SK-N-DZ (cell line): Measurements from ENCODE around the gene PLA2G4B.
A peak's percentile ranks its signal among the peaks of the same experiment; 100 is the strongest.

Source experiments
- DNase-seq: peaks from one replicate; pipeline ENCODE4 v3.0.0-alpha.2; 2015; ENCODE audit warnings: low spot score

The PLA2G4B gene

GRCh38 chr15:41849204-41849603, 10.6 kb downstream of the PLA2G4B start:
- no peak for DNase-seq

GRCh38 chr15:41849861-41850260, 11.2 kb downstream of the PLA2G4B start:
- no peak for DNase-seq

DNA sequence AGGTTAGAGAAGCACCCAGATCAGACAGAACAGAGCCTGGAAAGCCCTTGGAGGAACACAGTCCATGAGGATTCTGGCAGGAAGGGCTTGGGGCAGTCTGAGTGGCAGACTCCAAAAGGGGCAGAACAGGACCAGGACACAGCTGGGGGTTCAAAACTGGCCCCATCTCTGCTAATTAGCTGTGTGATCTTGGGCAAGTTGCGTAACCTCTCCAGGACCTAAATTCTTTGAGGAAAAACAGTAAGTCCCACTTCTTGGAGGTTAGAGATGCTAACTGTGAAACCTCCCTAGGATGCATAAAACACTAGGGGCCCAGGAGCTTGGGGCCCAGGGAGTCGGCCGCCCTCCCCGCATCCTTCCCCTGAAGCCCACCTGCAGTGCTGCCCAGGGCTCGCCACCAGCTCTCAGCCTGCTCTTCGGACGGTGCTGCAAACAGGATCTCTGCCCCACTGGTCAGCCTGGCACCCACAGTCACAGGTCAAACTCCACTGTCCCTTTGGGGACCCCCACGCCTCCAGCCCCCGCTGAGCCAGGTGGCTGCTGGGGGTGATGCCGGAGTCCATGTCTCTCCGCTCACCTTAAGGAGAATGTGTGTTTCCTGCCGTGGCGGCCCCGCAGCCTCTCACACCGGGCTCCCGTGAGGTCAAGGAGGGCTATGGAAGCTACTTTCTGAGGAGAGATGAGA, 12.0 kb downstream of the PLA2G4B start:
- no peak for DNase-seq

DNA sequence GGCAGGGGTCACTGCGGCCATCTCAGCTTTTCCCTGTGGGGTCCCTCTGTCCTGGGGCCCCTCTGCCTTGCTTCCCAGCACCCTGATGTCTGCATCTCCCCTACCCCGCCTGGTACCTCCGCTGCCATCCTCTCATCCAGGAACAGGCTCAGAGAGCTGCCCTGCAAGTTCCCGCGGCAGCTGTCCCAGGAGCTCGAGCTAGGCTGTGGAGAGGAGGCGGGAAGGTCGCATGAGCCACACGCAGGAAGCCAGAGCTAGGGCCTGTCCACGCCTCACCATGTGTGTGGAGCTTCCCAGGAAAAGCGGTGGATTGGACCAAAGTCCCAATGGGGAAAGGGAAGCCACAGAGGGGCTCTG, 12.5 kb downstream of the PLA2G4B start:
- no peak for DNase-seq

GRCh38 chr15:41851755-41852370, 13.2 kb downstream of the PLA2G4B start:
- no peak for DNase-seq

DNA sequence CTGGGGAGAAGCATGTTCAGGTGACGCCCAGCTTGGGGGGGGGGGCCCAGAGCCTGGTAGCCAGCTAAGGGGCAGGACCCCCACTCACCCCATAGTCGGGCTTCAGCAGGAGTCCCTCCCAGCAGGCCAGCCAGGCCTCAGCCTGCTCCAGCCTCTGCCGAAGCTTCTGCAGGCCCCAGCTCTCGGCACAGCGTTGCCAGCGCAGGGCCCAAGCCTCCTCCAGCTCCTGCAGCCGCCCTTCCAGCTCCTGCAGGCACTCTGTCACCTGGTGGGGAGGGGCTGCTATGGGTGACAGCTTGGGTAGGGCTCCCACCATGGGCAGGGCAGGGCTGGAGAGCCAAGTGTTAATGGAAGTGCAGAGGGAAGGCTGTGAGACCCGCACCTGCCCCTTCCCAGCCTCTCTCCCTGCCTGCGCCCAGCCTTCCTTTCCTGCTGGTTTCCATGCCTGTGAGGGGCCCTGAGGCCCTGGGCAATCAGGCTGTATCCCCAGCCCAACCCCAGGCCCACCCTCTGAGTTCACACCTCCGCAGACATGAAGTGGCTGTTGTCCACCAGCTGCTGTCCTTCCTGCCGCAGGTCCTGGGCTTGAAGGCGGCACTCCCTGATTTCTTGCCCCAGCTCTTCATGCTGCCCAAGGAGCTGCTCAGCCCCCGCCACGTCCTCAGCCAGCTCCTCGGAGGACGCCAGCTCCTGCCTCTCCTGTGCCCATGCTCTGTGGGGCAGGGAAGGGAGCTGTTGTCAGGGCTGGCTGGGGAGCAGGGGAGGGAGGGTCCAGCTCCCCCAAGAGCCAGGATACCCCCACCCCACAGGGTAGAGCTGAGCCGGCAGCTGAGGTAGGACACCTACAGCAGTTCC, 14.3 kb downstream of the PLA2G4B start:
- no peak for DNase-seq

- no peak for DNase-seq
Measured at GRCh38 chr15:41853831-41854230, 15.2 kb downstream of the PLA2G4B start.

GRCh38 chr15:41854443-41854842, 15.8 kb downstream of the PLA2G4B start:
- no peak for DNase-seq

DNA sequence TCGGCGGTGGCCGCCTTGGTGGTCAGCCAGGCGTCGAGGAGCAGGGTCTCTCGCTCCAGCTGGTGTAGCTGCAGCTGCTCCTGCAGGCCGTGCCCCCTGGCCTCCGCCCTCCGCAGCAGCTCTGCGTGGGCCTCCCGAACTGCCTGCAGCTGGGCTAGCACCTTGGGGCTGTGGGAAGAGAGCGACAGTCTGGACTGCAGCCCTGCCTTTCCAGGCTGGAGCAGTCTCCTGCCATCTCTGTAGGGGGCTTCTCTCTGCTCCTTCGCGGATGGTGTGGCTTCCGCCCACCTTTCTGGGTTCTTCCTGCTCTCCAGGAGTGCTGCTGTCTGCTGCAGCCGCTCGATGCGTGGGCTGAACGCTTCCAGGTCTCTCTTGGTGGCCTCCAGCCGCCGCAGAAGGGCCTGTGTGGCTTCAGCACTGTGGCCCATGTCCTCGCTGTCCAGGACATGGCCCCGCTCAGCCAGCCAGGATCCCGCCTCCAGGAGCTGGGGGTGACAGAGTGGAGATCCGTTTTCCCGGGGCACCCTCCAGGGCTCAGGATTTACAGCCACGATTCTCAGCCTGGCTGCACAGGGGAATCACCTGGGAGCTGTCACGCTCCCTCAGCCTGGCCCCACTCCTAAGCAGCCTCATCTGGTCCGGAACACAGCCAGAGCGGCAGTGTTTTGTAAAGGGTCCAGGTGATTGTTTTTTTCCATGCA, 16.8 kb downstream of the PLA2G4B start:
- DNase-seq: peak; percentile 47

DNA sequence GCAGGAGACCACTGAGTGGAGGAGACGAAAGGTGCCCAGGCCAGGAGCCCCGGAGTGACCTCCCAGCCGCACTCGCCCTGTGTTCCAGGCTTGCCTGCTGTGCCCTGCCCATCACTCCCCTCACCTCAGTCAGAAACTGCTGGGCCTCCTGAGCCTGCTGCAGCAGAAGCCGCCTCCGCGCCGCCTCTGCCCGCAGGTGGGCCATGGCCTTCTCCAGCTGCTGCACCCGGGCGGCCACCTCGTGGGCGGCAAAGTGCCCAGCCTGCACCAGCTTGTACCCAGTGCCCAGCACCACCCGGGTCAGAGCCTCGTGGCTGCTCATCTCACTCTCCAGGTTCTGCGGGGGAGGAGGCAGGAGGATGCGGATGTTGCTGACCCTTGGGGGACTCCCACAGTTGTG, 17.6 kb downstream of the PLA2G4B start:
- no peak for DNase-seq

DNA sequence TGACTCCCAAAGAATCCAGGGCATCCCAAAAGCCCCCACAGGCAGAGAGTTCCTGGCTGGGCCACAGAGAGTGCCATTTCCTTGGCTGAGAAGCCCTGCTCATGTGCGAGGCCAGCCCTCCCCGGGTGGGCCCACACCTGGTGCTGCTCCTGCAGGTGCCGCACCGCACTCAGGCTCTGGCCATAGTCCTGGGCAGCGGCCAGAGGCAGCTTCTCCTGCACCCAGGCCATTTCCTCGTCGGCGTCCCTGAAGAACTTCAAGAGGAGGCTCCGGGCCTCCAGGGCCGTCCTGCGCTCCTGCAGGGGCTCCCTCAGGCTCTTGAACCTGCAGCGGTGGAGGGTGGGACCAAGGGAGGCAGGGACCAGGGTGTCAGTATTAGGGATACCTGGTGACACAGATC, 18.1 kb downstream of the PLA2G4B start:
- DNase-seq: no peak

DNA sequence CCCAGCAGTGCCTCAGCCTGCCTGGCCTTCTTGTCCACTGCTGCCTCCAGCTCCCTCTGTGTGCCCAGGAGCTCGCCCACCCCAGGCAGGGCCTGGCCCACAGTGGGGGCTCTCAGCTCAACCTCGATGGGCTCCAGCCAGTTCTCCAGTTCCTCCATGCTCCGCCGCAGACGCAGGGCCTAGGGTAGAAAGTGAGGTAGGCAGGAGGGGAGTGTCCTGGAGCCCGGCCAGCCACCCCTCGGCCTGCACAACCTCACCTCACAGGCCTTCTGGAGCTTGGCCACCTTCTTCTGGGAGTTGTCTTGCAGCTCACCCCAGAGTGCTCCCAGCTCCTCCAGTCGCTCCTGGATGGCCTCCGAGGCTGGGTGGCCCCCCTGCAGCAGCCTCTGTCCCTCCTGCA, 18.7 kb downstream of the PLA2G4B start:
- DNase-seq: no peak

DNA sequence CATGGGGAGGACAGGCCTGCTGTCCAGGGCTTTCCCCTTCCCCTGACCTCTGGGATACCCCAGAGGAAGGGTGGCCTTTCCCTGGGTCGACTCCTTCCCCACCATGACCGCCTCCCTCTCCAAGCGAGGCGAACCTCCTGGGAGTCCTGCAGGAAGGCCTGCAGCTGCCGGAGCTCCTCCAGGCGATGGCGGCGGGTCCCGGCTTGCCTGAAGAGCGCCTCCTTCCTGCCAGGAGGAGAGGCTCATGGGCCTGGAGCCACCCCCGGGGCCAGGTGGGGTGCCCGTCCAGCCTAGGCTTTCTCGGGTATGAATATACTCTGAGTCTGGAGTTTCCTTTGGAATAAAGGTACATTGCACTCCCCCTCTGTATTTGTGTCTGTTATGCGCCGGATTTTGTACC, 20.1 kb downstream of the PLA2G4B start:
- DNase-seq: no peak

DNA sequence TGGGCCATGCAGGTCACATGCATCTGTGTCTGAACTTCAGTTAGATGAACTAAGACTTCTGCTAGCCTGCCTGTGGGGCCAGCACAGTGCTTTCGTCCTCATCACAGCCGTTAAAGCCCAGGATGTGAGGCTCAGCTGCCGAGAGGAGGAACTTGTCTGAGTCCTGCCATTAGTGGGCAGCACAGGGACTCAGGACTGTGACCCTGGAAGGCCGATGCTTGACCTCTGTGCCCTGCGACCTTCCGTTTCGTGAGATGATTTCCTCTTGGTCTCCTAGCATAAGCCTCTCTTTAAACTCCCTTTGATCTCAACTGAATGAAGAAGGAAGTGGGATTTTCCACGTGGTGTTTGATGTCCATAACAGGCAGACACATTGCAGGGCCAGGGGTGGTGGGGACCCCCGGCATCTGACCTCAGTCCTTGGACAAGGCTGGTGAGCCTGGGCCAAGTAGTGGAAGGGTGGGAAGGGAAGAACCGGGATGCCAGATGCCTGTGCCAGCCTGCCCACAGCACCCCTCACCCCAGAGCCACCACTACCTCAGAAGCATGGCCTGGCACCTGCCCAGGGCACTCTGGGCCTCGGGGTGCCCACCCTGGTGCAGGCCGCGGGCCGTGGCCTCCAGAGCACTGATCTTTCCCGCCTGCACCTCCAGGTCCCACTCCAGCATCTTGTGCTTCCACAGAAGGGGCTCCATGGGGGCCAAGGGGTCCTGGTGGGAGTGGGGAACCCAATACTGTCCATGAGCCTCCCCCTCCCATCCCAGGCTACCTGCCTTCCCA, 21.6 kb downstream of the PLA2G4B start:
- DNase-seq: no peak

DNA sequence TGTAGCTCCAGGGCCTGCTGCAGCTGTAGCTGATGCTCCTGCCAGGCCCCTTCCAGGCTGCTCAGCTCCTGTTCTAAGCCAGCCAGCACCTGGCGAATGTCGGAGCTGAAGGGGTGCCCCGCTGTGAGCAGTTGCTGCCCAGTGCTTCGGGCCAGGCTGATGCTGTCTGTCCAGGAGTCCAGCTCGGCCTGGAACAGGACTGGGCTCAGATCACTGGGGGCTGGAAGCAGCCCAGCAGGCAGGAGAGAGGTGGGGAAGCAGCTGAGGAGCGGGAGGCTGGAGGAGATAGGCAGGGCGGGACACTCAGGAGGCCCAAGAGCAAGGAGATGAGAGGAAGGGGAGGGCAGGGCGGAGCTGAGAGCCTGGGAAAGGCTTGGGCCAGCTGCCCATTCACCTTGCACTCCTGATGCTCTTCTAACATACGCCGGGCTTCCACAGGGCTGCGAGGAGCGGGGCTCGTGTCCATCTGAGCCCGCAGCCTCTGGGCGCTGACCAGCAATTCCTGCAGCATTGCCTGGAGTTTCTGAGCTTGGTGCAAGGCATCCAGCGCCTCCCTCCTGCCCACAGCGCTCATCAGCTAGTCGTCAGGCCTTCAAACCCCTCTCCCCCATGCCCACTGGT, 23.2 kb downstream of the PLA2G4B start:
- DNase-seq: no peak

GRCh38 chr15:41862515-41863116, 24.0 kb downstream of the PLA2G4B start:
- DNase-seq: no peak

DNA sequence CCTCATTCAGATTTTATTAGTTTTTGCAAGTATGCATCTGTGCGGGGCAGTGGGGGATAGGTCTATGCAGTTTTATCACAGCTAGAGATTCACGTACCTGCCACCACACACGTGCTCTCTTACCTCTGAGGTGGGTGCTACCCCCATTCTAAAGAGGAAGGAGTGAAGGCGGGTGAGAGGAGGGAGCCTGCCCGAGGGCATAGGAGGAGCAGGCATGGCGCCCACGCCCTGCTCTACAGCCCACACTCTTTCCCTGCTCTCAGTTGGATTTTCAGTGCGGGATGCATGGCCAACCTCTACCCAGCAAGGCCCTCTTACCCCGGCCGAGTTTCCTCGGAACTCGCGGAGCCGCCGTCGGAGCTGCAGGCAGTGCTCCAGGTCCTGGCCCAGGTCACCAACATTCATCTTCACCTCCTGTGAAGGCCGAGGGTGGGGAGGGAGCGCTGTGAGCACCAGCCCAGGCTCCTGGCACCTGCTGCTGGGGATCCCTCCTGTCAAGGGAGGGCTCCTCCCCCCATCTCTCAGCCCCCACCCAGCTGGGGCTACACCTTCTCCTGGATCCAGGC, 26.9 kb downstream of the PLA2G4B start:
- no peak for DNase-seq

DNA sequence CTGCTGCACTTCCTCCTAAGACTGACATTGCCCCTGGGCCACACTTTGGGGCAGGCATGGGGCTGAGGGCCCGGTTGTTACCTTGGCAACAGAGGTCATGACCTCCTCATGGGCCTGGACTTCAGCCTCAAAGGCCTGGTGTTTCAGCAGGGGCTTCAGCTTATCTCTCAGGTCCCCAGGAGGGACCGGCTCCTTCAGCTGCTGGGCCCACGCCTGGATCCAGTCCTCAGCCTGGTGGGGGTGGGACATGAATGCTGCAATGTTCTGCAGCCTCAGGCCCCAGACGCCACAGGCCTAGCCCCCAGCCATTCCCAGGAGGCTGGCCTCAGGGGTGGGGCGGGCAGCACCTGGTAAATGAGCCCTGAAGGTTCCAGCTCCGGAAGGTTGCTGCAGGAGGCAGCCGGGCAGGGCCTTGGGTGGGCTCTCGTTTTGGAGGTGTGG, 27.6 kb downstream of the PLA2G4B start:
- DNase-seq: peak; percentile 63

DNA sequence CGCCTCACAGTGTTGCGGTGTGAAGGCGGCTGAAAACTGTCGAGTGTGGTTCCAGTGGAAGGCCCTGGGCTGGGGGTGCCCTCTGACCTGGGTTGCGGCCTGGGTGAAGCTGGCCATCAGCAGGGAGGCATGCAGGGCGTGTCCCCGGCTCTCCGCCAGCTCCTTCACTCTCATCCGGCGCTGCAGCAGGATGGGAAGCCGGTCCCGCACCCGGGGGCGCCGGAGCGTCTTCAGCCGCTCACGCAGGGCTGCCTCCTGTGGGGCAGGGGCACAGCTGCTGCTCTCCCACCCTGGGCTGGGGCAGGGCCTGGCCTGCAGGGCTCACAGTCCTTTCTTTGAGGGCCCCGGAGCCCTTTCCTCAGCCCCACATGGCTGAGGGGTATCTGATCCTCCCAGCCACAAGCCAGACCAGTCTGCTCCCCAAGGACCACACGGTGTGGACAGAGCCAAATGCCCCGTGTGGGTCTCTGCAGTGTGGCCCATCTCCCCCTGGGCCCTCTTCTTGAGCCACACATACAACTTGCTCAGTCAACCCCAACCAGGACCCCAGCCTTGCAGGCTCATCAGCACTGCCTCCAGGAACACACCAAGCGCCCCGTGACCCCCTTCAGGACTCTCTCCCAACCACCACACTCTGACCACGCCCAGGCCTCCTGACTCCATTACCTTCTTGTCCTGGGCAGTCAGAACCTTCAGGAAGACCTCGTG, 28.4 kb downstream of the PLA2G4B start:
- DNase-seq: no peak
